WTC11 (cell line): Measurements from ENCODE around the gene PRDM12. TPM values are rescaled to one million over a fixed set of nuclear protein-coding genes. Genes with fewer than 3 reads are reported as not detected.
A peak's percentile ranks its signal among the peaks of the same experiment; 100 is the strongest.

ENCODE experiments used
- ATAC-seq: fragments of 200-7000 bp; cut with Tn5 transposase; 2 replicates; pipeline ENCODE4 v1.10.0; 2021; ENCODE audit warnings: mild to moderate bottlenecking, moderate library complexity
- CTCF ChIA-PET: fragments of 300-600 bp; sonication (Branson Sonifier 250); formaldehyde crosslinking; loops from one replicate; lab custom pipeline; 2021; ENCODE audit warnings: antibody characterized with exemption; lab: Charles Lee
- POLR2A ChIA-PET: fragments of 350-600 bp; sonication (Branson Sonifier 250); formaldehyde crosslinking; loops from one replicate; lab custom pipeline; 2021; ENCODE audit warnings: antibody characterized with exemption; lab: Charles Lee
- DNase-seq: peaks from one replicate; pipeline ENCODE4 v3.0.0; 2021; ENCODE audit warnings: low spot score
- H3K27ac Mint-ChIP-seq: 2 replicates; pipeline ENCODE4 v1.8.0; 2021; ENCODE audit warnings: mixed read lengths
- H3K27me3 Mint-ChIP-seq: 2 replicates; pipeline ENCODE4 v1.8.0; 2021; ENCODE audit warnings: low read depth, mild to moderate bottlenecking, moderate library complexity, mixed read lengths
- H3K36me3 Mint-ChIP-seq: 2 replicates; pipeline ENCODE4 v1.8.0; 2021; ENCODE audit warnings: mixed read lengths
- H3K4me1 Mint-ChIP-seq: 2 replicates; pipeline ENCODE4 v1.8.0; 2022; ENCODE audit warnings: mixed read lengths
- H3K4me3 Mint-ChIP-seq: 2 replicates; pipeline ENCODE4 v1.8.0; 2021; ENCODE audit warnings: mild to moderate bottlenecking, moderate library complexity, mixed read lengths
- H3K9me3 Mint-ChIP-seq: 2 replicates; pipeline ENCODE4 v1.8.0; 2021; ENCODE audit warnings: mixed read lengths
- AFF4 ChIP-seq: sonication (generic); formaldehyde crosslinking; IDR thresholded peaks from 2 replicates; pipeline ENCODE4 v1.8.1; 2023; ENCODE audit warnings: mild to moderate bottlenecking, missing genetic modification reagents, borderline replicate concordance
- AR ChIP-seq: fragments of 250-450 bp; sonication (Bioruptor Pico); IDR thresholded peaks from 2 replicates; pipeline ENCODE4 v1.9.0; 2021; ENCODE audit warnings: mild to moderate bottlenecking
- CREB1 ChIP-seq: sonication (generic); formaldehyde crosslinking; IDR thresholded peaks from 2 replicates; pipeline ENCODE4 v1.8.0; 2023; ENCODE audit warnings: mild to moderate bottlenecking, missing genetic modification reagents
- CTCF ChIP-seq: fragments of 200-600 bp; IDR thresholded peaks from 2 replicates; pipeline ENCODE4 v1.8.0; 2022; ENCODE audit warnings: antibody characterized with exemption
- EMX1 ChIP-seq: fragments of 250-450 bp; sonication (Bioruptor Pico); IDR thresholded peaks from 2 replicates; pipeline ENCODE4 v1.8.0; 2021; ENCODE audit warnings: mild to moderate bottlenecking
- FOXK1 ChIP-seq: sonication (generic); formaldehyde crosslinking; IDR thresholded peaks from 2 replicates; pipeline ENCODE4 v1.8.0; 2022; ENCODE audit warnings: mild to moderate bottlenecking, moderate library complexity, missing genetic modification reagents
- FOXP4 ChIP-seq: sonication (generic); formaldehyde crosslinking; IDR thresholded peaks from 2 replicates; pipeline ENCODE4 v1.8.0; 2022; ENCODE audit warnings: mild to moderate bottlenecking, missing genetic modification reagents
- HMGA2 ChIP-seq: fragments of 250-450 bp; sonication (Bioruptor Pico); IDR thresholded peaks from 2 replicates; pipeline ENCODE4 v1.4.0; 2021; ENCODE audit warnings: mild to moderate bottlenecking, moderate library complexity
- IRF2 ChIP-seq: sonication (generic); formaldehyde crosslinking; IDR thresholded peaks from 2 replicates; pipeline ENCODE4 v1.8.0; 2022; ENCODE audit warnings: low read depth, missing genetic modification reagents, borderline replicate concordance
- KAT7 ChIP-seq: sonication (generic); formaldehyde crosslinking; IDR thresholded peaks from 2 replicates; pipeline ENCODE4 v1.8.1; 2023; ENCODE audit warnings: missing genetic modification reagents, mild to moderate bottlenecking, borderline replicate concordance
- NFE2L1 ChIP-seq: sonication (generic); formaldehyde crosslinking; IDR thresholded peaks from 2 replicates; pipeline ENCODE4 v1.8.1; 2023; ENCODE audit warnings: missing genetic modification reagents
- RORB ChIP-seq: fragments of 250-450 bp; sonication (Bioruptor Pico); IDR thresholded peaks from 2 replicates; pipeline ENCODE4 v1.9.0; 2021; ENCODE audit warnings: mild to moderate bottlenecking
- TEAD1 ChIP-seq: sonication (generic); formaldehyde crosslinking; IDR thresholded peaks from 2 replicates; pipeline ENCODE4 v1.8.0; 2022; ENCODE audit warnings: mild to moderate bottlenecking, missing genetic modification reagents
- TEAD4 ChIP-seq: sonication (generic); formaldehyde crosslinking; IDR thresholded peaks from 2 replicates; pipeline ENCODE4 v1.8.0; 2022; ENCODE audit warnings: mild to moderate bottlenecking, missing genetic modification reagents
- ZMAT4 ChIP-seq: fragments of 250-450 bp; sonication (Bioruptor Pico); IDR thresholded peaks from 2 replicates; pipeline ENCODE4 v1.9.0; 2021; ENCODE audit warnings: mild to moderate bottlenecking
- ZNF219 ChIP-seq: sonication (generic); formaldehyde crosslinking; IDR thresholded peaks from 2 replicates; pipeline ENCODE4 v1.8.0; 2023; ENCODE audit warnings: missing genetic modification reagents, mild to moderate bottlenecking, borderline replicate concordance
- ZNF281 ChIP-seq: sonication (generic); formaldehyde crosslinking; IDR thresholded peaks from 2 replicates; pipeline ENCODE4 v1.8.0; 2023; ENCODE audit warnings: mild to moderate bottlenecking, missing genetic modification reagents
- ZNF416 ChIP-seq: fragments of 250-450 bp; sonication (Bioruptor Pico); IDR thresholded peaks from 2 replicates; pipeline ENCODE4 v1.9.0; 2021; ENCODE audit warnings: mild to moderate bottlenecking, inconsistent platforms
- ZNF423 ChIP-seq: fragments of 250-450 bp; sonication (Bioruptor Pico); IDR thresholded peaks from 2 replicates; pipeline ENCODE4 v2.1.2; 2022; ENCODE audit warnings: mild to moderate bottlenecking, moderate library complexity
- total RNA-seq: library from RNA; stranded (reverse); gene quantifications from 3 replicates; pipeline ENCODE4 v1.2.3, GENCODE V29; 2021

The PRDM12 gene
- total RNA-seq, 1 experiment from 2014 or later, result 0.09 TPM

- H3K27ac Mint-ChIP-seq, result peak overlapping the region; percentile 68; the same call in 1 of the 2 replicates
- ATAC-seq, result no peak
- no peak overlapping the region for H3K4me3 Mint-ChIP-seq
- no peak for DNase-seq
- peaks cover 28% of the 10 kb centered on the region for H3K4me1 Mint-ChIP-seq
- TF ChIP-seq TEAD1 (no peak), ZNF423 (CRISPR knock-in tag) (peak; percentile 31; the same call in 1 of the 2 replicates), FOXK1 (no peak), ZNF219 (CRISPR knock-in tag) (no peak), AFF4 (no peak), CREB1 (CRISPR knock-in tag) (no peak)
- H3K9me3 Mint-ChIP-seq, result no peaks in the 10 kb centered on the region
- ChIA-PET POLR2A (interaction anchor here (0.6 kb wide), 1 partner anchor 23 kb away, joined by 4 read pairs; no protein-coding TSS in a partner anchor), CTCF (interaction anchor here (0.8 to 1.2 kb wide), 2 partner anchors 52 to 169 kb away, joined by 3 read pairs; no protein-coding TSS in a partner anchor)
- no peaks in the 10 kb centered on the region for H3K27me3 Mint-ChIP-seq
- peaks cover 60% of the 10 kb centered on the region for H3K36me3 Mint-ChIP-seq
These were observed 34.3 kb upstream of the PRDM12 start for GRCh38 chr9:130630071-130630450.

- ATAC-seq, result no peak
- no peak for DNase-seq
- Mint-ChIP-seq H3K4me3 (no peak overlapping the region), H3K27me3 (no peaks in the 10 kb centered on the region), H3K4me1 (peaks cover 28% of the 10 kb centered on the region), H3K36me3 (peaks cover 53% of the 10 kb centered on the region)
- POLR2A ChIA-PET, result no interaction called here
- no peak for TF ChIP-seq NFE2L1 (CRISPR knock-in tag)
- no peak for TF ChIP-seq ZNF416 (CRISPR knock-in tag)
- TF ChIP-seq TEAD4 (CRISPR knock-in tag), result no peak
- no peak for TF ChIP-seq RORB (CRISPR knock-in tag)
- no peak for TF ChIP-seq CREB1 (CRISPR knock-in tag)
- TF ChIP-seq HMGA2 (CRISPR knock-in tag), result no peak
- TF ChIP-seq EMX1 (CRISPR knock-in tag), result no peak
- no peak for TF ChIP-seq ZMAT4
- TF ChIP-seq CTCF, result no peak
- no peak for TF ChIP-seq FOXP4
- no peak for TF ChIP-seq AR (CRISPR knock-in tag)
- no peak for TF ChIP-seq IRF2 (CRISPR knock-in tag)
- no peak for TF ChIP-seq ZNF281 (CRISPR knock-in tag)
- TF ChIP-seq KAT7 (CRISPR knock-in tag), result no peak
- TF ChIP-seq, all 79 proteins: peak for 0
- CTCF ChIA-PET, result interaction anchor here (0.8 to 1.0 kb wide), 2 partner anchors 10 to 170 kb away, joined by 3 read pairs; no protein-coding TSS in a partner anchor
- Mint-ChIP-seq H3K27ac (peak overlapping the region; percentile 68), H3K9me3 (no peaks in the 10 kb centered on the region)
These were observed 33.7 kb upstream of the PRDM12 start for GRCh38 chr9:130630506-130631330.
